GM18867 (cell line): ENCODE data around the gene AMZ1.
A peak's percentile ranks its signal among the peaks of the same experiment; 100 is the strongest.
"Not testable (repeated sequence)": the region's sequence is repeated elsewhere in the genome, so short reads cannot be mapped to it uniquely, and the experiment has no call there.

Source experiments
- ATAC-seq: cut with Tn5 transposase; IDR thresholded peaks from one replicate; pipeline ENCODE4 v1.9.1; 2021; ENCODE audit warnings: mild to moderate bottlenecking, moderate library complexity; ENCODE audit not compliant: unreplicated experiment

Gene AMZ1

GRCh38 chr7:2709553-2710285 lies 21.7 kb downstream of the AMZ1 start:
- ATAC-seq, result peak; percentile 83

DNA sequence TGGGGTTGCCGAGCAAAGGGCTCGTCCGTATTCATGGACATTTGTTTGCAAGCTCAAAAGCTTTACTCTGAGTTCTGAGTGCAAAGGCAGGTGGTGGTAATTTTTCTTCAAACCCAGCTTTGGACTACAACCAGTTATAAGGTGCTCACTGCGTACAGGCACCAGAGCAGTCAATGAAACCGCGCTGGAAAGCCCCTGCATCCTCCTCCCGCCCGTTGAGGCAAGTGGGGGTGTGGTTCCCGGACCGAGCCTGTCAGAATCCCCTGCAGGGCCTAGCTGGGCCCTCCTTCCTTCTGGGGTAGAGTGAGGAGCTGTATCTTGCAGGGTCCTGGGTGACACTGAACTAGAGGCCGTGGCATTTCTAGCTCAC lies 22.3 kb downstream of the AMZ1 start:
- ATAC-seq, result peak; percentile 48

DNA sequence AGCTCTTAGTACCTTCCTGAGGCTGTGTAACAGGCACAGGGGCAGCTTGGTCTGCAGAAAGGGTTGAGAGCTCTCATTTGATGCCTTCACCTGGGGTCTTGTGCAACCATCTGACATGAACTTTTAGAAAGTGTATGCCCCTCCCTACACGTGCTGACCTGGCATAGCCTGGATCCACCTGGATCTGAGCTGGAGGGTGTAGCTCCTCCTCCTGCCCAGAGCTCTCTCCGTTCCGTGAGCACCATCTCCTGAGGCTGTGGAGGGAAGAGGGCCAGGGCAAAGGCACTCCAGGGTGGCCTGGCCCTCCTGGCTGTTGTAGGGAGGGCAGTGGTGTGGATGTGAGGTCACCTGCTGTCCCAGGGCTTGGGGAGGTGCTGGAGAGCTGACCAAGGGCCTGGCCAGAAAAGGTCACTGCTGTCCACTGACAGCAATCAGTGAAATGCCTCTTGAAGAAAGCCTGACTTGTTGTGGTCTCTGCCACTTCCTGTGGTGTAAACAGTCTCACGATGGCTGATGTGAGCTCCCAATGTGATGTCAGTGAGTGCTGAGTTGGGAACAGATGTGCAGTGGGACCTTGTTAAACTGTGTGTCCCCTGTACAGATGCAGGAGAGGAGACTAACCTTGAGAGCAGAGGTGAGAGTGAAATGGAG lies 23.0 kb downstream of the AMZ1 start:
- peak; percentile 35 for ATAC-seq

- no peak for ATAC-seq
Observed at GRCh38 chr7:2711895-2712675, 24.1 kb downstream of the AMZ1 start.

GRCh38 chr7:2713370-2713769 lies 25.4 kb downstream of the AMZ1 start:
- ATAC-seq, result no peak

DNA sequence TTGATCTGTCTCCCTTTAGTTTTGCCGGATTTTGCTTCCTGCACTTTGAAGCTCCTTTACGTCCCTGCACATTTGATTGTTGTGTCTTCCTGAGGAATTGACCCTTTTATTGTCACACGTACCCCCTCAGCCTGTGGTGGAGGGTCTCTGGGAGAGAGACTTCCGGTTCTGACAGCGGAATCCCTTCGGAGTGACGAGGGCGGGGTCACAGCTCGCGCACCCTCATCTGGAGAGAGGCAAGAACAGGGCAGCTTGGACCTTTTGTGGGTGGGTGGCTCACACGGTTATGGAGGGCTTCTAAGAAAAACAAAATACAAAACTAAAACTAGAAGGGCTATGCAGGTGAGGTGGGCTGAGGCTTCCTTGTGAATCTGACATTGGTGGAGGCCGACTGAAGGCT lies 26.0 kb downstream of the AMZ1 start:
- ATAC-seq, result no peak

- ATAC-seq, result no peak
Observed at GRCh38 chr7:2714636-2715035, 26.6 kb downstream of the AMZ1 start.

DNA sequence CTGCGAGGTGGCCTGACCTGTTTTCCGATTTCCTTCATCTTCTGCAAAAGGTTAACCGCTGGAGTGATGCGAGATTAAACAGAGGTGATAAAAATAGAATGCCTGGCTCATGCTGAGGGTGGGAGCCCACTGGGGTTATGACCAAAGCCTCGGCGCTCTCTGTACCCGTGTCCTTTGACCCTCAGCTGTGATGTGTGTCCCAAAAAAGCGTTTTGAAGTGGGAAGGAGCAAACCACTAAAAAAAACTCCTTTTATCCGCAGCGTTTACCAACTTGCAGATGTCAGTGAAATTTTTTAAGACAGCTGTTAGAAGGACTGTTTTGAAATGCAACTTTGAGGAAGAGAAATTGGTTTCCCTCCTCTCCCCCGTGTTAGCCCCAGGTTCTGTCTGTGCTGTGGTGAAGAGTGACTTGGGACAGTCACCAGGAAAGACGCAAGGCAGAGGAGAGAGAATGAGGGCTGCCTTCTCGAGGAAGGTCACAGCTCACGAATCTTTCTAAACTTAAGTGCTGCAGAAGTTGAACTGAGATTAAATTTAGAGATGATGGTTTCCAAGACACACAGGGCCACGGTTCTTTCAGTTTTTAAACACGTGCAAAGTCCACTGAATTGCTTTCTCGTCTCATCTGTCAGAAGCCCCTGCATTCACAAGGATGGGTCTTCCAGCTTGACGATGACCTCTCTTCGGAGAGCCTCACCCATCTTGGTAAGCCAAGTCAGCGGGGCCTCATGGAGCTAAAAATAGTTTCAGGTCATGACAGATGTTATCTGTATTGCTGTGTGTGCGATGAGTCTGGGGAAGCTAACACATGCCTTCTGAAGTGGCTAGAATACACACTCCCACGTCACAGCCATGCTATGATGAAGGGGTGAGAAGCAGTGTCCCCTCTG lies 27.6 kb downstream of the AMZ1 start:
- no peak for ATAC-seq

DNA sequence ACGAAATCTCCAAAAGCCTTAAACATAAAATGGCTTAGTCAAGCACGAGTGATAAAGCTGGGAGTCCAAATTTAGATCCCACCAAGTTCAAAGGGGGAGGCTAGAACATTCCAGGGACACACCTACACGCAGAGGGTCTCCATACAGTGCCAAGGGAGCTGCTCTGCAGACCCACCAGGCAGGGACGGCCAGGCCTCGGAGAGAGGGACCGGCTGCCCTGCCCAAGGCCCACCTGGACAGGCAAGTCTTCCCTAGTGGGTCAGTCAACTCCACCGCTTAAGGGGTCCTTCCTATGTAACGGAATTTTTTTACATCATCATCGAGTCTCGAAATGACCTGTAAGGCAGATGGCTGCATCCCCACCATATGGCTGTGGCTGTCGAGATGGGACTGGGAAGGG lies 28.5 kb downstream of the AMZ1 start:
- no peak for ATAC-seq

DNA sequence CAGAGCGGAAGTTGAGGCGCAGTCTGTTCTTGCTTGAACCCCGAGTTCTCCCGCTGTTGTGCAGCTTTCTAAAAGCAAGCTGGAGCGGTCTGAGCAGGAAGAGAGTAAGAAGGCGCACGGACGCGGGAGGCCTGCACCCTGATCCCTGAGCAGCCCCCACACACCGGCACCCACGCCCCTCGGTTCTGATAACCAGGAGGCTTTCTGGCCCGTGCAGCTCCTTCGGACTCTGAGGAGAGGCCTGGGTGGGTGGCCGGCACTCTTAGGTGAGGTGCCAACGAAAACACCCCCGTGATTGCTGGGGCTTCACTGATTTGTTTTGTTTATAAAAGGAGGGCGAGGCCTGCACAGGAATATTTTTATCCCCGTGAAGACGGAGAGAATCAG lies 28.9 kb downstream of the AMZ1 start:
- ATAC-seq, result no peak

DNA sequence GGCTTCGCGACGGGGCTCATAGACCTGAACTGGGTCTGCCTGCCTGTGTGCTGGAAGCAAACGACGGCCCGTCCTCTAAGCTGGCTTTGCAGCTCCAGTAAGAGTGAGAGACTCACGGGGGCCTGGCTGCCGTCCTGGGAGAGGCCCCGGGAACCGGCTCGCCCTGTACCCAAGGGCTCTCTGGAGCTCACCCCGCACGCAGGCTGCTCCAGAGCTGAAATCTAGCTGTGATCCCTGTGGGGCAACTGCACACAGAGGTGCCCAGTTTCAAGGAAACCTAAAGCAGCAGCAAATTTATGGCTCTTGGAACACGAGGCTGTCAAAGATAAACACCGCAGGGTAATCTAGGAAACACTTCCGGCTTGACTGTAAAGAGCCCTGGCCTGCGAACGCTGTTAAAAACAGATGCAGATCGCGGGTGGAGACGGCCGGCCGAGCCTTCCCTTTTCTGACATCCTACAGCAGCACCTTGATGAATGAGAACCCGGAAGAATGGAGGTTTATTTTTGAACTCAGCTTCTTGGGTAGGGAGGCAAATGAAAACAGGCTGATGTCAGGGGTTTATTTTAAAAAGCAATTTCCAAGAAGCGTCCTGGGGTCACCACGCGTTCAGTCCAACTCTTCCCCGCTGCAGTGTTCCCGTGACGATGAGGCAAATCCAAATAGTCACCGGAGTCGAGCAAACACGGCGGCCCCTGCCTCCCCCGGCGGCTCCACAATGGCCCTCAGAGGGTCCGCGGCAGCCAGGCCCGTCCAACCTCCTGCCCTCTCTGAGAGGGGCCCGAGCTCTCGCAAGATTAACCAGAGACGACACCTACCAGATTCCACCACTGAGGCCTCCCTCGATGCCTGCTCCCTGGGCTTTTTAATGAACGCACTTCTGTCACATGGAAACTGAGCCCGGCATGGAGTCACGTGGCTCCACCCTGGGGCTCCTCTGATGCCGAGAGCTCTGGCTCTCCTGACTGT lies 29.6 kb downstream of the AMZ1 start:
- ATAC-seq, result no peak

DNA sequence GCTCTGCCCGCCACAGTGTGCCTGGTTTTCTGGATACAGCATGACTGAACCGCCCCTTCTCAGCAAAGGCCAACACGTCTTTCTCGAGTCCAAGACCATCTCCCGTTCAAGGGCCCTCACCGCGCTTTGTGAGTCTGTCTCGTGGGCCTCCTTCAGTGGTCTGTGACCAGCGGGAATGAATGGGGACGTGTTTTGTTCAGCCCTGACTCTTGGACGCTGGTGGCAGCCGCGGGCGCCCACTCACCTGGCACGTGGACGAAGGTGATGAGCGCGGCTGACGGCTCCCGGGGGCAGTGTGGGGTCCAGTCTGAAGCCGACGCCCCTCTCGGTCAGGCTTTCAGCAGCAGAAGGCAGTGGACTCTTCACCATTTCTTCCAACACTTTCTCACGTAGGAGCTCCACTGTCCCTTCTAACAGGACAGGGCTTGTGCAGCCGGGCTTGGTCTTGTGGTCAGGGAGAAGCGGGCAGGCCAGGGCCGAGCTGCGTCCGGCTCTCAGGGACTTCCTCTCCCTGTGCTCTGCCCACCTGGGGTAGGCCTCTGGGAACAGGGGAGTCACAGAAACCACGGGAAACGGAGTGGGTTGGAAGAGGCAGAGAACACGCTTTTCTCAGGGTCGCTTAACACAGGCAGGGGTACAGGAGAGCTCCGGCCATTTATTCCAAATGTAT lies 30.4 kb downstream of the AMZ1 start:
- no peak for ATAC-seq

- no peak for ATAC-seq
Observed at GRCh38 chr7:2719007-2719406, 31.0 kb downstream of the AMZ1 start.

DNA sequence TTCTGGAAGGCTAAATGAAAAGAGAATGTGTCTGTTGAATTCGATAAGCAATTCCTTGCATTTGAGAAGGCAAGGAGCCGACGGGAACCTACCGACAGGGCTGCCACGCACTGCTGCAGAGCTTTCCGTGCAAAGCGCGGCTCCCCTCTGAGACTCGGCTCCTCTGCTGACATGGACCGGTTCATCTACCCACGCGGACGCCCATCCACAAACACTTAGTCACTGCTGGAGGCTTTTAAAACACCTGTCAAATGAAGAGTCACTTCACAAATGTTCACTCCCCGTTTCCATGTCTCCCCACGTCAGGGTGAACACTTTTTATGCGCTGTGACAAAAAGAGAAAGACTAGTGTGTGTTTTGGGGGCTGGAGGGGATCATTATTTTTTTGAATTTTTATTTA lies 32.0 kb downstream of the AMZ1 start:
- ATAC-seq, result no peak

DNA sequence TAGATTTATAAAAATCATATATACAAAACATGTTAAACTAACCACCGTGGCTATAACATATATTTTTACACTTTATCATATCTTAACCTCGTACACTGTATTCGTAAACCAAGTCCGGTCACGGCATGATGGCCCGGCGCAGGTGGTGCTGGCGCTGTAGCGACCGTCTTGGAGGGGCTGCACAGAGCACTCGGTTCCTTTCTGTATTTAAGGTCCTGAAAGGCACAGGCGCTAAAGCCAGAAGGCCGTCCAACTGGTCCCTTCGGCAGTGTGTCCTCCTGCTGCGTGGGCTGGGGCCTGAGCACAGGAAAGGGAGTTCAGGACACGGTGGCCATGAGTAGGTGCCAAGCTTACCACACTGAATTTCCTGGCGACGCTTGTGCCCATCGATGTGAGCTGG lies 33.8 kb downstream of the AMZ1 start:
- ATAC-seq, result no peak

DNA sequence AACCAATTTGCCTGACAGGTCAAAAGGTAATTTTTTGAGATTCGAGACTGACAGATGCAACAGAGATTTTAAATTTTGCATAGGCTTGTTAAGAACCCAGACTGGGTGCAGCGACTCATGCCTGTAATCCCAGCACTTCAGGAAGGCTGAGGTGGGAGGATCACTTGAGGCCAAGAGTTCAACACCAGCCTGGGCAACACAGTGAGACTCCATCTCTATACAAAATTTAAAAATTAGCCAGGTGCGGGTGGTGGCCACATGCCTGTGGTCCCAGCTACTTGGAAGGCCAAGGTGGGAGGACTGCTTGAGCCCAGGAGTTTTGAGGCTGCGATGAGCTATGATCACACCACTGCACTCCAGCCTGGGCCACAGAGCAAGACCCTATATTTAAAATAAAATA lies 34.6 kb downstream of the AMZ1 start:
- ATAC-seq, result no peak

GRCh38 chr7:2723138-2723850 lies 35.3 kb downstream of the AMZ1 start:
- no peak for ATAC-seq

GRCh38 chr7:2724036-2724435 lies 36.0 kb downstream of the AMZ1 start:
- ATAC-seq, result not testable (repeated sequence)
